GM10248 (cell line): ENCODE results near the gene MPP1.

Source experiments
- CTCF ChIA-PET: fragments of 300-600 bp; sonication (Branson Sonifier 250); formaldehyde crosslinking; extraction: SDS; loops from one replicate; lab custom pipeline; 2021; ENCODE audit warnings: antibody characterized with exemption; lab: Yijun Ruan, JAX
- POLR2A ChIA-PET: fragments of 350-650 bp; sonication (Branson Sonifier 250); formaldehyde crosslinking; extraction: SDS; loops from one replicate; lab custom pipeline; 2020; ENCODE audit warnings: antibody characterized with exemption; lab: Yijun Ruan, JAX
- DNase-seq: peaks from one replicate; pipeline ENCODE4 v3.0.0; 2012; ENCODE audit errors: extremely low spot score
- TF ChIP-seq, protein P1 (sequence below): IDR thresholded peaks from 2 replicates; pipeline ENCODE4 v1.5.1; 2012; ENCODE audit warnings: mild to moderate bottlenecking, low read depth; ENCODE audit errors: extremely low read depth, missing control alignments, control extremely low read depth

MPP1 gene

DNA sequence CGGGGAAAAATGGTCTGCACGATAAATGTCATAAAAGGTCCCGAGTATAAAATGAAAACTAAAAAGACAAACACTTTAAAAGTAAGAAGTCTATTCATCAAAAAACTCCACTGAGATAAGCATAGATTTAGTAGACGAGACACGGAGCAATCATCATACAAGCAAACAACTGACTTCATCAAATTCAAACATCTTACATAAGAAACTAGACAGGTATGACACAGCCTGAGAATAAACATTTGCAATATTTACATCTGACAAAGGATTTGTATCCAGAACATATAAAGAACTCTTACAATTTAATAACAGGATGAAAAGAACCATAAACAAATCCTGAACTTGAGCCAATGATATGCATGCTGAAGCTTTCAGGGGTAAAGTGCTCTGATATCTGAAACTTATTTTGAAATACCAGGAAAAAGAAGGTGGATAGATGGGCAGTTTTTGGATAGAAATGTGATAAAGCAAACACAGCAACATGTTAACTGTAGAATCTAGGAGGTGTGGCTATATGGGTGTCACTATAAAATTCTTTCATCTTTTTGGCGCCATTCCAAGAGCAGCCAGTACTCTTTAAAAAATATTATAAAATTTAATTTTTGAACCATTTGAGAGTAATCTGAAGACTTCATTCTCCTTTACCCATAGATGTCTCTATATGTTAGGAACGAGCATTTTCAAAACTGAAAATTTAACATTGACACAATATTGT, 12.0 kb downstream of the MPP1 start:
- ChIA-PET CTCF (no interaction called here), POLR2A (no interaction called here)
- DNase-seq, result no peak
- TF ChIP-seq, protein P1, sequence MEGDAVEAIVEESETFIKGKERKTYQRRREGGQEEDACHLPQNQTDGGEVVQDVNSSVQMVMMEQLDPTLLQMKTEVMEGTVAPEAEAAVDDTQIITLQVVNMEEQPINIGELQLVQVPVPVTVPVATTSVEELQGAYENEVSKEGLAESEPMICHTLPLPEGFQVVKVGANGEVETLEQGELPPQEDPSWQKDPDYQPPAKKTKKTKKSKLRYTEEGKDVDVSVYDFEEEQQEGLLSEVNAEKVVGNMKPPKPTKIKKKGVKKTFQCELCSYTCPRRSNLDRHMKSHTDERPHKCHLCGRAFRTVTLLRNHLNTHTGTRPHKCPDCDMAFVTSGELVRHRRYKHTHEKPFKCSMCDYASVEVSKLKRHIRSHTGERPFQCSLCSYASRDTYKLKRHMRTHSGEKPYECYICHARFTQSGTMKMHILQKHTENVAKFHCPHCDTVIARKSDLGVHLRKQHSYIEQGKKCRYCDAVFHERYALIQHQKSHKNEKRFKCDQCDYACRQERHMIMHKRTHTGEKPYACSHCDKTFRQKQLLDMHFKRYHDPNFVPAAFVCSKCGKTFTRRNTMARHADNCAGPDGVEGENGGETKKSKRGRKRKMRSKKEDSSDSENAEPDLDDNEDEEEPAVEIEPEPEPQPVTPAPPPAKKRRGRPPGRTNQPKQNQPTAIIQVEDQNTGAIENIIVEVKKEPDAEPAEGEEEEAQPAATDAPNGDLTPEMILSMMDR, result no peak

DNA sequence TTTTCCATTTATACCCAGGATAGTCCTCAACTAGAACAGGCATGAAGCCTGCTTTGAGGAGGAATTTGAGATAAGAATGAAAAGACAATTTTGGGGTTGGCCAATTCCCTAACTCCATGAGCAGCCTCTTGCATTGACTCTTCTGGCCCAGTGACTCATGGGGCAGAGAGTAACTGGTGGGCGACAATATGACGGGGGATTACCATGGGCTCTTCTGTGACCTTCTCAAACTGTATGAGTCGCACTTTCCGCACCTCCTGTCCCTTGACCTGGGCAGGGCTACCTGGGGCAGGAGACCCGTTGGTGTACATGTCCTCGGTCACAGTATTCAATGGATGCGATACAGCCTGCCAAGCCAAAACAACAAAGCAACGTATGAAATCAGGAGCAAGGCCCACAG, 13.3 kb downstream of the MPP1 start:
- DNase-seq, result no peak
- ChIA-PET CTCF (interaction anchor here (1.2 to 1.5 kb wide), 2 partner anchors 11 to 15 kb away, joined by 3 to 4 read pairs; no protein-coding TSS in a partner anchor), POLR2A (no interaction called here)
- TF ChIP-seq, protein P1, result no peak

DNA sequence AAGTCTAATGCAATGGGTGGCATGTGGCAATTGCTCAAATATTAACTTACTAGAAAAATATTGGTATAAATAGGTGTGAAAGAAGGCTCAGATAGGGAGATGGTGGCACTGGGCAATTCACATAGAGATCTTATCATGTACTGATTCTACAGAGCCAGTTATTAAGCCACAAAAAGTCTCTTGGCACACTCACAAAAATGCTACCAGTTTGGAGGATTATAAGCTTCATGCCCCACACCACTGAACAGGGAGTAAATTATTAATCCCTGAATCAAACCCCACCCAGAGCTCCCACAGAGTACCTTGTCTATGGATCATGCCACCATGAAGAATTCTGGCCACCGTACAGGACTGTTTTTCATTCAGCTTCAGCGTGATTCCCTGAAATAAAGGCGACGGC, 13.8 kb downstream of the MPP1 start:
- TF ChIP-seq, protein P1, result no peak
- DNase-seq, result no peak
- ChIA-PET CTCF (interaction anchor here (1.2 to 1.5 kb wide), 2 partner anchors 11 to 15 kb away, joined by 3 to 4 read pairs; no protein-coding TSS in a partner anchor), POLR2A (no interaction called here)

DNA sequence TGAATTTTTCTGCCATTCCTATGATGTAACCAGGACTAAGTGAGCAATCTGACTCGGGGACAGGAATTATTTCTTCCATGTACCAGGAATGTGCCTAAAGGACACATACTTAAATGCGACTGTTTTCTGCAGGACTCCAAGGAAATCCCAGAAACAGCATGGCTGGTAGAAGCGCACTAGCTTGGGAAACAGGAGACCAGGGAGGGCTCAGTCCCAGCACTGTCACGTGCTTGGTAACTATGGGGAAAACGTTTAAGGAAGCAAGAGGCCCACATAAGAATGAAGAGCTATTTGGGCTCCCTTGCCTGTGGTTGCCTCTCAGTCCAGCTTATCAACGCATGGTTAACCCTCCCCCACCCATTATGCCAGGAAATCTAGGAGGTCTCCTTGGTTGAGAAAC, 19.6 kb downstream of the MPP1 start:
- POLR2A ChIA-PET, result no interaction called here
- TF ChIP-seq, protein P1, result no peak
- CTCF ChIA-PET, result interaction anchor here (1.3 kb wide), 1 partner anchor 9 kb away, joined by 3 read pairs; no protein-coding TSS in a partner anchor
- DNase-seq, result no peak

DNA sequence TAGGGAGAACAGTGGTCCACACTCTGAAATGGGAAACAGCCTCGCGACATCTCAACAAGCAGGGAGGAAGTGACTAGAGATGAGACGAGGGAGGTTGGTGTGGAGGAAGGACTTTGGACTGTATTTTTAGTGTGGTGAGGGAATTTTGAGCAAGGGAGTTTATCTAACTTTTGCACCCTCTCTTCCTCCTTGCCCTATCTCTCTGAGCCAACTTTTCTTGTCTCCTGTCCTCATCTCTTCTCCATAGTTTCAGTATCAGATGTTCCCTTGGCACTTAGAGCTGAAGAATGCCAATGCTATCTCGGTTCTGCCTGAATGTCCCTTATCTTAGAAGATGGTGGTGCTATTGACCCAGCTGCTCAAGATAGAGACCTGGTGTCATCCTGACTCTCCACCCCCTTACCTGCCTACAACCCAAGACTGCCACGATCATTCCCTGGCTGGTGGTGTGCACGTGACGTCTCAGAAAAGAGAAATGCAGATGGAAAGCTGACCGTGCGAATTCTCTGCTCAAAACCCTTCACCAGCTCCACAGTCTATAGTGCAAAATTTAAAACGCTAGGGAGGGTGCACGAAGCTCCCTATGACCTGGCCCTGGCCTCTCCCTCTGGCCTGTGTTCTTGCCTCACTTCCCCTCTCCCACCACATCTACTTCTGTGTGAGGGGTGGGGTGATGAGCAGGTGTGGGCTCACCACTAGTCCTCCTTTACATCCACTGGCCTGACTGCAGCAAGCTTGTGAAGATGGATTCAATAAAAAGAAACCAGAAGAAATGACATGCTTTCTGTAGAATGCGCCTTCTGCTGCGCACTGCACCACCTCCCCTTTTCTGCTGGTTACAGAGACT, 20.9 kb downstream of the MPP1 start:
- no peak for DNase-seq
- TF ChIP-seq, protein P1, result no peak
- POLR2A ChIA-PET, result no interaction called here
- CTCF ChIA-PET, result interaction anchor here (1.3 kb wide), 1 partner anchor 8 kb away, joined by 3 read pairs; no protein-coding TSS in a partner anchor

DNA sequence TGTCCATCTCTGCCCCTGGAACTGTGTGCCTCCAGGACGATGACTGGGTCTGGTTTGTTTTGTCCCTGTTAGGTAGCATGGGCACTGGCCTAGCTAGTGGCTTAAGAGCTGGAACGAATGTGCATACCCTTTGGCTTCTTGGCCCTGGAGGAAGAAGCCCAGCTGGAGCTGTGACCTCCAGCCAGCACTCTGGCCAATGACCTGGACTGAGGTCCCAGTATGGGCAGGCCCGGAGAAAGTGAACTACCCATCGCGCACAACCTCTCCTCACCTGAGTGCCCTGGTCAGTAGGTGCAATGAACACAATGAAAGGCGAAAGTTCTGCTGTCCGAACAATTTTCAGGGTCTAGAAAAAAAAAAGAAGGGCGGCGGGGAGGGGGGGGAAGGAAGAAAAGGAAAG, 24.3 kb downstream of the MPP1 start:
- ChIA-PET POLR2A (interaction anchor here (0.7 kb wide), 1 partner anchor 13 kb away, joined by 3 read pairs; no protein-coding TSS in a partner anchor), CTCF (interaction anchor here (1.1 to 1.6 kb wide), 4 partner anchors 9 to 32 kb away, joined by 3 to 4 read pairs (median 3); no protein-coding TSS in a partner anchor)
- TF ChIP-seq, protein P1, result no peak
- no peak for DNase-seq
